Smooth muscle cell (in vitro differentiated cells): ENCODE results near the gene E2F7. TPM values are rescaled to one million over a fixed set of nuclear protein-coding genes. Genes with fewer than 3 reads are reported as not detected.

Experiments used
- DNase-seq: peaks from one replicate; lab custom pipeline; 2025; ENCODE audit not compliant: unreplicated experiment; lab: John Stamatoyannopoulos, UW
- H2AFZ ChIP-seq: fragments of 200-600 bp; sonication (generic); 2 replicates; pipeline ENCODE4 v1.6.0; 2016; ENCODE audit warnings: antibody characterized with exemption, low read depth, mild to moderate bottlenecking
- H3F3A ChIP-seq: fragments of 200-600 bp; sonication (generic); 2 replicates; pipeline ENCODE4 v1.6.0; 2017; ENCODE audit warnings: antibody characterized with exemption, low read depth
- H3K27ac ChIP-seq: fragments of 200-600 bp; sonication (generic); 2 replicates; pipeline ENCODE4 v1.5.1; 2016; ENCODE audit warnings: low read depth, mild to moderate bottlenecking
- H3K27me3 ChIP-seq: fragments of 200-600 bp; sonication (generic); 2 replicates; pipeline ENCODE4 v1.6.1; 2016; ENCODE audit warnings: low read depth, mild to moderate bottlenecking
- H3K36me3 ChIP-seq: fragments of 200-600 bp; sonication (generic); 2 replicates; pipeline ENCODE4 v1.5.1; 2016; ENCODE audit warnings: low read depth
- H3K4me1 ChIP-seq: fragments of 200-600 bp; sonication (generic); 2 replicates; pipeline ENCODE4 v1.5.1; 2016; ENCODE audit warnings: low read depth
- H3K4me2 ChIP-seq: fragments of 200-600 bp; sonication (generic); 2 replicates; pipeline ENCODE4 v1.6.0; 2016; ENCODE audit warnings: mild to moderate bottlenecking
- H3K4me3 ChIP-seq: fragments of 200-600 bp; sonication (generic); 2 replicates; pipeline ENCODE4 v1.5.1; 2016; ENCODE audit warnings: mild to moderate bottlenecking
- H3K79me2 ChIP-seq: fragments of 200-600 bp; sonication (generic); 2 replicates; pipeline ENCODE4 v1.6.0; 2016; ENCODE audit warnings: low read depth, mild to moderate bottlenecking
- H3K9ac ChIP-seq: fragments of 200-600 bp; sonication (generic); 2 replicates; pipeline ENCODE4 v1.6.0; 2016; ENCODE audit warnings: low read depth
- H3K9me3 ChIP-seq: fragments of 200-600 bp; sonication (generic); replicated peaks from 2 replicates; pipeline ENCODE4 v1.5.1; 2016; ENCODE audit warnings: low read depth
- H4K20me1 ChIP-seq: fragments of 200-600 bp; sonication (generic); 2 replicates; pipeline ENCODE4 v1.6.0; 2016; ENCODE audit warnings: low read depth
- CTCF ChIP-seq: fragments of 200-600 bp; sonication (generic); IDR thresholded peaks from 2 replicates; pipeline ENCODE4 v1.5.1; 2017; ENCODE audit warnings: borderline replicate concordance, mild to moderate bottlenecking, antibody characterized with exemption; ENCODE audit not compliant: insufficient read depth, poor library complexity, severe bottlenecking
- WGBS: methylation state at CpG from one replicate; pipeline ENCODE4 v1.1.7; 2016; ENCODE audit warnings: low lambda C conversion rate; 5-methylcytosine and 5-hydroxymethylcytosine counted together
- polyA plus RNA-seq: library from polyadenylated mRNA; unstranded; fragments of >200 nt; fragmentation: Nextera tagmentation; extraction: Ambion mirVana; gene quantifications from 2 replicates; pipeline ENCODE4 v1.2.1, GENCODE V29; 2016
- total RNA-seq: library from RNA; depleted of rRNA; stranded (reverse); fragments of >200 nt; gene quantifications from 2 replicates; pipeline ENCODE4 v1.2.3, GENCODE V29; 2014

The E2F7 gene
- total and polyA plus RNA-seq, 2 experiments from 2014 or later, result 5.1 to 16.0 TPM

- TF ChIP-seq CTCF, result no peak
- H4K20me1 ChIP-seq, result no peaks in the 10 kb centered on the region
- no peaks in the 10 kb centered on the region for H3K79me2 ChIP-seq
- no peak overlapping the region for H3K4me3 ChIP-seq
- H3K36me3 ChIP-seq, result no peaks in the 10 kb centered on the region
- H3K4me2 ChIP-seq, result peak overlapping the region; percentile 46
- DNase-seq, result no peak
- H3K9me3 ChIP-seq, result no peaks in the 10 kb centered on the region
- no peaks in the 10 kb centered on the region for H3K27me3 ChIP-seq
- H3K27ac ChIP-seq, result peak overlapping the region; percentile 95
- peak overlapping the region; percentile 87 for H3K9ac ChIP-seq
- 54% methylated on average over 4 of the region's 4 CpGs for WGBS
- H3K4me1 ChIP-seq, result no peaks in the 10 kb centered on the region
- H3F3A ChIP-seq, result peaks cover 5% of the 10 kb centered on the region
- no peak overlapping the region for H2AFZ ChIP-seq
Measured at GRCh38 chr12:77031745-77032144, 33.6 kb downstream of the E2F7 start.

GRCh38 chr12:77025782-77026314 is 39.5 kb downstream of the E2F7 start:
- Histone ChIP-seq H3K36me3 (no peaks in the 10 kb centered on the region), H3K79me2 (no peaks in the 10 kb centered on the region), H2AFZ (no peak overlapping the region), H3K4me3 (no peak overlapping the region), H3K9ac (no peak overlapping the region), H3K27ac (no peak overlapping the region), H3K27me3 (no peaks in the 10 kb centered on the region), H3K4me2 (no peak overlapping the region), H3K9me3 (no peaks in the 10 kb centered on the region), H3F3A (no peaks in the 10 kb centered on the region), H4K20me1 (no peaks in the 10 kb centered on the region), H3K4me1 (no peaks in the 10 kb centered on the region)
- DNase-seq, result no peak
- WGBS, result 98% methylated on average over 6 of the region's 6 CpGs
- TF ChIP-seq CTCF, result no peak

- Histone ChIP-seq H3K9me3 (no peaks in the 10 kb centered on the region), H2AFZ (no peak overlapping the region), H3K4me3 (no peak overlapping the region), H3K9ac (no peak overlapping the region), H3K27ac (no peak overlapping the region), H3K4me2 (no peak overlapping the region), H3F3A (no peaks in the 10 kb centered on the region), H3K36me3 (no peaks in the 10 kb centered on the region), H3K27me3 (no peaks in the 10 kb centered on the region), H3K4me1 (no peaks in the 10 kb centered on the region), H3K79me2 (no peaks in the 10 kb centered on the region), H4K20me1 (no peaks in the 10 kb centered on the region)
- no peak for DNase-seq
- no peak for TF ChIP-seq CTCF
- WGBS, result 98% methylated on average over 6 of the region's 6 CpGs
Measured at GRCh38 chr12:77023501-77023900, 41.9 kb downstream of the E2F7 start.

- 90% methylated on average over 2 of the region's 2 CpGs for WGBS
- Histone ChIP-seq H3K36me3 (no peaks in the 10 kb centered on the region), H3K4me1 (no peaks in the 10 kb centered on the region), H2AFZ (no peak overlapping the region), H3K27ac (no peak overlapping the region), H3K27me3 (no peaks in the 10 kb centered on the region), H3K9me3 (no peaks in the 10 kb centered on the region), H3K79me2 (no peaks in the 10 kb centered on the region), H3K9ac (no peak overlapping the region), H3K4me3 (no peak overlapping the region), H4K20me1 (no peaks in the 10 kb centered on the region), H3F3A (no peaks in the 10 kb centered on the region), H3K4me2 (no peak overlapping the region)
- no peak for DNase-seq
- no peak for TF ChIP-seq CTCF
Measured at GRCh38 chr12:77019920-77020319, 45.4 kb downstream of the E2F7 start.
